Breast epithelium (tissue), 4 donors: ENCODE results near the gene HLA-B. TPM values are rescaled to one million over a fixed set of nuclear protein-coding genes. Genes with fewer than 3 reads are reported as not detected.

ENCODE experiments used
- DNase-seq, 2 donors: peaks; one replicate each; pipeline ENCODE4 v3.0.0-alpha.2; 2019; ENCODE audit warnings: low spot score in 2 of 2
- H3K27ac ChIP-seq, 2 donors: fragments of 200-600 bp; sonication (generic) in 1 of 2; one replicate each; pipeline ENCODE4 v1.5.1; 2016 to 2019; ENCODE audit warnings: mild to moderate bottlenecking in 1 of 2
- H3K27me3 ChIP-seq, 2 donors: fragments of 200-600 bp; sonication (generic) in 1 of 2; one replicate each; pipeline versions ENCODE4 v1.5.1 to v1.6.0; 2017 to 2019; ENCODE audit warnings: control low read depth in 1 of 2, mild to moderate bottlenecking in 1 of 2
- H3K36me3 ChIP-seq: fragments of 200-600 bp; one replicate; pipeline ENCODE4 v1.5.1; 2019
- H3K4me1 ChIP-seq, 2 donors: fragments of 200-600 bp; sonication (generic); one replicate each; pipeline ENCODE4 v1.5.1; 2016 to 2019; ENCODE audit warnings: control low read depth in 1 of 2
- H3K4me3 ChIP-seq, 3 donors: fragments of 200-600 bp; sonication (generic); 1 replicate in 2 of 3; 2 replicates in 1 of 3; pipeline ENCODE4 v1.5.1; 2016 to 2019; ENCODE audit warnings: mild to moderate bottlenecking in 3 of 3, moderate library complexity in 2 of 3
- H3K9me3 ChIP-seq, 2 donors: fragments of 200-600 bp; sonication (generic) in 1 of 2; one replicate each; pipeline ENCODE4 v1.5.1; 2016 to 2019; ENCODE audit warnings: control low read depth in 1 of 2
- CTCF ChIP-seq, 3 donors: fragments of 450-650 bp; IDR thresholded peaks; one replicate each; pipeline ENCODE4 v1.5.1; 2016 to 2017; ENCODE audit warnings: antibody characterized with exemption in 3 of 3, mild to moderate bottlenecking in 3 of 3, moderate library complexity in 3 of 3
- POLR2A ChIP-seq: fragments of 450-650 bp; IDR thresholded peaks from one replicate; pipeline ENCODE4 v1.6.1; 2016; ENCODE audit warnings: antibody characterized with exemption, mild to moderate bottlenecking, moderate library complexity
- POLR2AphosphoS5 ChIP-seq, 3 donors: sonication (generic); formaldehyde crosslinking; IDR thresholded peaks; one replicate each; pipeline ENCODE4 v1.6.1; 2017; ENCODE audit warnings: antibody characterized with exemption in 3 of 3
- intact Hi-C: fragments of 100-400 bp; cut with DNase I; formaldehyde crosslinking; loops from one replicate; pipeline ENCODE4 v1.15.1; 2023; ENCODE audit warnings: low total_unique reads
- total RNA-seq, 3 donors: library from RNA; depleted of rRNA; stranded (reverse); fragments of >200 nt; gene quantifications; one replicate each; pipeline ENCODE4 v1.1.0, GENCODE V29; 2016

Gene HLA-B
- total RNA-seq, 3 donors from 2014 or later = 532 to 813 (median 727) TPM

GRCh38 chr6:31307669-31308049 is 49.3 kb downstream of the HLA-B start:
- Histone ChIP-seq H3K36me3 (no peaks in the 10 kb centered on the region), H3K27me3 (no peaks in the 10 kb centered on the region), H3K4me3 (peak overlapping the region in 2 of 3 donors; percentile 45 to 66), H3K9me3 (no peaks in the 10 kb centered on the region), H3K27ac (no peak overlapping the region), H3K4me1 (no peaks in the 10 kb centered on the region)
- TF ChIP-seq POLR2AphosphoS5 (IDR thresholded peaks at IDR 0.05) = no peak
- TF ChIP-seq CTCF (IDR thresholded peaks at IDR 0.05) = no peak
- no peak for TF ChIP-seq POLR2A
- intact Hi-C loops = no loop called here
- no peak for DNase-seq

DNA sequence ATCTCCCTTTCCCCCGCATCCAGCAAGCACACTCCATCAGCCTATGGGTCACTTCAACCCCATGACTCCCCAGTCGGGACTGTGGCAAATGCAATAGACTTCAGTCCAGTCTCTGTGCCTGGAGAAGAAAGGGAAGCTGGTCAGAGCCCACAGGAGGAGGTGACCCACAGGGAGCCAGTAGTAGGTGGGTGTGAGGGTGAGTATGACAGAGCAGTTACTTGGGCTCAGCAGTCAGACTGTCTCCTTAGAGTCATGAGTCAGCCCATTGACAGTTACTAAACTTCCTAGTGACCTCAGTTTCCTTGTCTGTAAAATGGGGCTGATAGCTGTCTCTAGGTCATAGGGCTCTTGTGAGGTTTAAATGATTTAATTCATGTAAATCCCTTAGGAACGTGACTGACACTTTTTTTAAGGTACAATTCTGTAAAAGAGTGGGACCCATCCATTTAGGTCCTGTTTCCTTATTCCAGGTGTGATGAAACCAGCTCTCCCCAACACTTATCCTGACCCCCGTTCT is 51.2 kb downstream of the HLA-B start:
- Histone ChIP-seq H3K4me1 (no peaks in the 10 kb centered on the region), H3K36me3 (no peaks in the 10 kb centered on the region), H3K9me3 (no peaks in the 10 kb centered on the region), H3K27ac (no peak overlapping the region), H3K4me3 (no peak overlapping the region), H3K27me3 (no peaks in the 10 kb centered on the region)
- TF ChIP-seq CTCF (IDR thresholded peaks at IDR 0.05) (no peak), POLR2A (no peak), POLR2AphosphoS5 (IDR thresholded peaks at IDR 0.05) (no peak)
- no peak for DNase-seq
- intact Hi-C loops = no loop called here

GRCh38 chr6:31304683-31305082 is 52.3 kb downstream of the HLA-B start:
- Histone ChIP-seq H3K27me3 (no peaks in the 10 kb centered on the region), H3K27ac (no peak overlapping the region), H3K4me1 (no peaks in the 10 kb centered on the region), H3K9me3 (no peaks in the 10 kb centered on the region), H3K36me3 (no peaks in the 10 kb centered on the region), H3K4me3 (no peak overlapping the region)
- DNase-seq = no peak
- intact Hi-C loops = no loop called here
- TF ChIP-seq CTCF (IDR thresholded peaks at IDR 0.05) = no peak
- no peak for TF ChIP-seq POLR2A
- no peak for TF ChIP-seq POLR2AphosphoS5 (IDR thresholded peaks at IDR 0.05)

Other genes with a start within 250 kb of the HLA-B start
- gene C6orf15, start 244.6 kb downstream of the HLA-B start, total RNA-seq = under 1 TPM in 1 of 3 donors, not detected in 2; 0.59 TPM
- 1 to 10 TPM in 2 of 3 donors, under 1 TPM in 1; 0.48 to 2.0 (median 1.9) TPM for gene PSORS1C1, start 242.4 kb downstream of the HLA-B start, total RNA-seq
- under 1 TPM in 1 of 3 donors, not detected in 2; 0.59 TPM for gene CDSN, start 236.7 kb downstream of the HLA-B start, total RNA-seq
- not detected for gene PSORS1C2, start 218.1 kb downstream of the HLA-B start, total RNA-seq
- 10 to 100 TPM; 10.9 to 17.1 (median 17.0) TPM for gene CCHCR1, start 199.4 kb downstream of the HLA-B start, total RNA-seq
- gene TCF19, start 198.6 kb downstream of the HLA-B start, total RNA-seq = 1 to 10 TPM; 2.3 to 8.5 (median 6.1) TPM
- gene POU5F1, start 186.5 kb downstream of the HLA-B start, total RNA-seq = 1 to 10 TPM in 1 of 3 donors, under 1 TPM in 2; 0.64 to 4.5 (median 0.98) TPM
- 100 to 1,000 TPM; 206 to 546 (median 359) TPM for gene HLA-C, start 85.1 kb downstream of the HLA-B start, total RNA-seq
- 10 to 100 TPM; 14.9 to 28.1 (median 23.6) TPM for gene MICA, start 46.4 kb upstream of the HLA-B start, total RNA-seq
- gene MICB, start 141.0 kb upstream of the HLA-B start, total RNA-seq = 1 to 10 TPM; 2.9 to 4.6 (median 4.0) TPM
- not detected for gene MCCD1, start 171.8 kb upstream of the HLA-B start, total RNA-seq
- gene DDX39B, start 184.8 kb upstream of the HLA-B start, total RNA-seq = 100 to 1,000 TPM; 315 to 336 (median 334) TPM
- 1 to 10 TPM in 2 of 3 donors, under 1 TPM in 1; 0.44 to 1.8 (median 1.6) TPM for gene ATP6V1G2, start 189.4 kb upstream of the HLA-B start, total RNA-seq
- 10 to 100 TPM; 22.3 to 34.7 (median 26.5) TPM for gene NFKBIL1, start 190.4 kb upstream of the HLA-B start, total RNA-seq
- under 1 TPM in 1 of 3 donors, not detected in 2; 0.29 TPM for gene LTA, start 215.1 kb upstream of the HLA-B start, total RNA-seq
- gene TNF, start 218.4 kb upstream of the HLA-B start, total RNA-seq = under 1 TPM in 2 of 3 donors, not detected in 1; 0.33 to 0.73 TPM
- 1 to 10 TPM in 1 of 3 donors, under 1 TPM in 1, not detected in 1; 0.96 to 1.0 TPM for gene LTB, start 225.2 kb upstream of the HLA-B start, total RNA-seq
- gene LST1, start 229.1 kb upstream of the HLA-B start, total RNA-seq = 10 to 100 TPM in 1 of 3 donors, 1 to 10 TPM in 2; 8.8 to 10.7 (median 9.8) TPM
- gene NCR3, start 235.8 kb upstream of the HLA-B start, total RNA-seq = not detected